Hematopoietic multipotent progenitor cell treated with erythropoietin and hydrocortisone succinate and interleukin-3 and kit ligand, for 17 days (in vitro differentiated cells): Measurements from ENCODE around the gene HAO2.

Experiments used
- DNase-seq: peaks from one replicate; pipeline ENCODE4 v3.0.0-alpha.2; 2015; ENCODE audit warnings: low spot score

Gene HAO2

DNA sequence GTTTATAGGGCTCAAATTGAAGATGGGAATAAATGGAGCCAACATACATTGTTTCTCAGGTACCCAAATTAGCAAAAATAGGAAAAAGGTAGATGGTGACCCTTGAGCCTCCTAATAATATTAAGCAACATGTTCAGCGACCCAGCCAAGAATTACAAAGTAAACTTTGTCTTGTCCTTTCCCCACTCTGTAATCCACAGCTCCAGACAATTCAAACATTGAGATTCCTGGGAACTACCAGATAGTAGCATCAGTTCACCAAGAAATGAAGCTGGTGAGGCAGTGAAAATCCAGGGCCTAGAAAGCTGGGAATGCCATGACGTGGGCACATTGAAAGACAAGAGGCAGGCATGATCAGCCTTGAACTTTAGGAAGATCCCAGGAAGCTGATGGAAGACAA lies 11.7 kb downstream of the HAO2 start:
- no peak for DNase-seq

DNA sequence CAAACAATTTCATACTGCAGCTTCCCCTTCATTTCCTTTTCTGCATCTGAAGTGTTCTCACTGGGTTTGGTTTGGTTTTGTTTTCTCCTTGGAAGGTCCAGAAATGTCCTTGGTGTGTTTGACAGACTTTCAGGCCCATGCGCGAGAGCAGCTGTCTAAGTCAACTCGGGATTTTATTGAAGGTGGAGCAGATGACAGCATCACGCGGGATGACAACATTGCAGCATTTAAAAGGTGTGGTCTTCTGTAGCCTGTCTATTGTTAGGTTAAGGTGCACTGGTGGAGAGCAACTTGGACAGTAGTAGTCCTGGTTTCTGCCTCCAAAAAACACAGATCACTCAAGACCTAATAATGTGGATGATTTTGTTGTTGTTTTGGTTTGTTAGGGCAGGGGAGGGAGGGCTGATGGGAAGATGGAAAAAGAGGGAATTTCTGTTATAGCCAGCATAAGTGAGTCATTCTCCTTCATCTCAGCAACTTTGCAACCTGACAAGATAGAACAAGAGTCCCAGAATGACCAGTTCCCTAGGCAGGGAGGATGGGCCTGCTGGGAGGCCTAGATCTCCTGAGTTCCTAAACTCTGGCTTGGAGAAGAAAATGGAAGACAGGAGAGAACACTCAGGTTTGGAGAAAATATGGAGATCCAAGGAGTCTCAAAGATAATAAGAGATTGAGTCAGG lies 12.5 kb downstream of the HAO2 start:
- no peak for DNase-seq

DNA sequence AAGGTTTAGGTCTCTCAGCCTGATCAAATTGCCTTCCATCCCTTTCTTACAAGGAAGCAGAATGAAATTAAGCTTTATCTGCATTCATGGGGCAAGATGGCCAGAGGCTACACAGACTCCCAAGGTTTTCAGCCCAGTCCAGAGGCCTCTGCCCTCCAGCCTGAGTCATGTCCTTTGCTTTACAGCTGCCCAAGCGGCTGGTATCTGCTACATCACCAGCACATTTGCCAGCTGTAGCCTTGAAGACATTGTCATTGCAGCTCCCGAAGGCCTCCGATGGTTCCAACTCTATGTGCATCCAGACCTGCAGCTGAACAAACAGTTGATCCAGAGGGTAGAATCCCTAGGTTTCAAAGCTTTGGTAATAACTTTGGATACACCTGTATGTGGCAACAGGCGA lies 16.0 kb downstream of the HAO2 start:
- DNase-seq: no peak

DNA sequence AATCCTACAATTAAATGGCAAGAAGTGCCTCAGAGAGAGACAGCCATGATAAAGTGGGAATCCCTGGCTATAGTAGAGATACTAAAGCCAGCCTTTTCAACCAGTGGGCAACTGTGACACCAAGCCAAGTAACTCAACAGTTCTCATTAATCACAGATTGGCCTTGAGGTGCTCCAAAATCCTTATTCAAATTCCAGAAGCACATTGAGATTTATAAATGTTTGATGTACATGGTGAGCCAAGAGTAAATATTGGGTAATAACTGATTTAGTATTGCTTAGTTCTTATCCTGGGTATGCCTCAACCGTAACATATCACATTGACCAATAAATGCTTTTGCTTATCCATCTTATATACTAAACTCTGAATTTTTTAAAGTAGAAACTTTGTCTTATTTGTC lies 17.1 kb downstream of the HAO2 start:
- no peak for DNase-seq

DNA sequence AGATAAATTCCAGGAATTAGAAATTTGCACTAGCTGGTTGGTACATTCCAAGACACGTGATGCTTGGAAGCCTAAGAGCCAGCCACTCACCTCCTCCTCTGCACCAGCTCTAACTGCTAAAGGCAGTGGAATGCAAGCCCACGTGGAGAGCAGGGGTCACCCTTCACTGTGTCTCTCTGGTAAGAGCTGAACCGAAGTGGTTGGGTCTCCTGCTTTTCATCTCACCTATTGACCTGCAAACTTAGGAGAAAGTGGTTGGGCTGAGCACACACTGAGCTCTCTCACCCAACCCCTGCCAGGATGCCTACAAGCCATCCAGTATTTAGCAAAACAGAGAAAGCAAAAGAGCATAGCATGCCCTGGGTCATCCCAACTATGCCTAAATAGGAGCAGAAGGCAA lies 19.3 kb downstream of the HAO2 start:
- DNase-seq: no peak

DNA sequence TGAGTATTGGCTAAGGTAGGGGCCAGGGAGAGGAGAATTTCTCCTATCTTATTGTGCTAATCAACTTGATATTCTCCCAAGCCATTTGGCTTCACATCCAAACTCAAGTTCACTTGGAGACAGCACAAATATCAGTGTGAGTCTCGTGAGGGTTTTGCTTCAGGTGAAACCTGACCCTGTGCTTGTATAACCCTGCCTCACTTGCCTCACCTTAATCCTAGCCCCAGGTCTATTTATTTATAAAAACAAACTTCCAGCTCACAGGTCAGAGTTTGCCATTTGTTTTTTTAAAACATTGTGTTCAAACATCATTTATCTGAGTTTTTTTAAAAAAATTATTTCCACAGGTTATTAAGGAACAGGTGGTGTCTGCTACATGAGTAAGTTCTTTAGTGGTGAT lies 19.9 kb downstream of the HAO2 start:
- no peak for DNase-seq

DNA sequence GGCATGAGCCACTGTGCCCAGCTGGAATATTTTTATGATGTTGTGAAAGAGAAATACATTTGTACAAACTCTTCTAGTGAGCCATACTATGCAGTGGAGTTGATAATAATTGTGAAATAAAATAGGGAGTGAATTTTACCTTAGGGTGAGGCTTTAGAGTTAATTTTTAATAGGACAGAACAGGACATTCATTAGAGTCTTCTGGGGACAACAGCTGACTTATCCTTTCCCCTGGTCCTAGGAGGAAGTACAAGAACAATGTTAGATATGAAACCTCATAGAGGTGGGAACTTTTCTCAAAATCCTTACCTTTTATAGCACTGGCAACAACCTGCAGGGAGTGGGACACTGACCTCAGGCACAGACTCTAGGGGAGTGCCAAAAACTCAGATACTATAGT lies 21.9 kb downstream of the HAO2 start:
- DNase-seq: no peak

DNA sequence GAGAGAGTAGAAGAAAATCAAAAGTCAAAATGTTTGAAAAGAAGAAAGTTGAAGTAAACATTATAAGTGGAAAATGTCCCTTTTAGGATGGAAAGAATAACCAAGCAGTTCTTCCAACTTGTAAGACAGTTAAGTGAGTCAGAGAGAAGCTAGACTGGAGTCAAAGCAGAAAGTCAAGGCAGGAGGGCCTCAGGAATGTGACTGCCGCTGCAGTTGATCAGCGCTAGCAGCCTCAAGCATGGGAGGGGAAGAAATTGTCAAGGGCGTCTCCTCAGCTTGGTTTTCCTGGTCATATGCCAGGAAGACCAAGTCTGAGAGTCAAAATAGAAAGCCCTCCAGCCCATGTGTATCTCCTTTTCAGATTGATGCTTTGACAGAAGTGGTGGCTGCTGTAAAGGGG lies 23.2 kb downstream of the HAO2 start:
- DNase-seq: no peak

DNA sequence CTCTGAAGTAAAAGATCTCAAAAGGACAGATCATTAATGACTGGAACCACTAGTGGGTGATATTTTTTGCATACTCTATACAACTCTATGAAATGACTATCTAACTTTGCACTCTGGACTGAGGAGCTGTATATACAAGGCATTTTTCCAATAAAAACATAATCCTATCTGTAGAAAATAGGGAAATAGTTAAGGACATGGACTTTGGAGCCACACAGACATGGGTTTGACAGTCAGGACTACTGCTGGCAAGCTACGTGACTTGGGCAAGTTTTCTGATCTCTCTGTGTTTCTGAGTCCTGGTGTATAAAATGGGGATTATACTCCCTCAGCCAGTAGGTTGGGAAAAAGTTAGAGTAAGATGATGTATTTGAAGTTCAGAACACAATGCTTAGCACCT lies 25.5 kb downstream of the HAO2 start:
- no peak for DNase-seq

DNA sequence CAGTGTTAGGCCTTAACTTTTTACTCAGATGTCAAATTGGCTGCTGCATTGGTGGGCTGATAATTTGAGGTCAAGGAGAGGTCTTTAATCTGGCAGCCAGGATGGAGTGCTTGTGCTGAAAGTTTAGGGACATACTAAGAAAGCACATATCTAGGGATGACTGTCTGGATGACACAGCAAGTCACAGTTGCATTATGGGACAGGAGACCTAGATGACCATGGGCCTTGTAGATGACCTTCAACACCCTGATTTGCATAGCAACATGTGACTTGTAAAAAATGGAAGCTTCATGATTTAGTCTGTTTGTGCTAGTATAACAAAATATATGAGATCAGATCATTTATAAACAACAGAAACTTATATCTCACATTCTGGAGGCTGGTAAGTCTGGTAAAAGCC lies 28.4 kb downstream of the HAO2 start:
- DNase-seq: no peak

DNA sequence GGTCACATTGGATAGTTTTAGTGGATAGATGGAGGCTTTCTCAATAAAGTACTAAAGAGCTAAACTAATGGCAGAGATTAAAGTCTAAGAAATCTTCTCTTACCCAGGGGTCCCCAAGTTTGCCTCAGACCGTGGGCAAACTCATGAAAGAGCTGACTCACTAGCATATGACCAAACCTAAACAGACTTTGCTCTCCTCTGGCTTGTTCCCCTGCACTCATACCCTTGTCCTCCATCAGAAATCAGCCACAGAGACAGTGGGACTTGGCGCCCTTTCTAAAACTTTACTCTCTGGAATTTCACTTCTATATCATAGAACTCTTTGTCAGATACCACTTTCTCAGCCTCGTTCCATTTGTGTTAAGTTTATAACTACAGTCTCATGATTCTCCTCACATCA lies 29.4 kb downstream of the HAO2 start:
- no peak for DNase-seq

DNA sequence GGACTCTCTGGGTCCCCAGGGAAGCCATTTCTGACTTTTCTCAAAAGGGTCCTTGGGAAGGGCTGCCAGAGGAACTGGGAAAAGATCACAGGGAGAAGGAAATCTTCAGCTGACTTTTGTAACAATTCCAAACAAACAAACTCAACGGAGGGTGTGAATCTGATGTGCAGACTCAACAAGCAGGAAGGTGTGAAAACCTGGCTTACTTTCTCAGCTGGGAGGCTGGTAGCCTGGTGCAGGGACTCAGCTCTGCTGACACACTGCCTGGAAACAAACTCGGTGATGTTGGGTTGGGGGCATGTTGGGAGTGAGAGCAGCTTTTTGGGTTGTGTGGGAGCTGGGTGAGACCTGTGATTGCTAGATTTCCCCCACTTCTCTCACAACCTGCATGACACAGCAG lies 36.2 kb downstream of the HAO2 start:
- DNase-seq: no peak

DNA sequence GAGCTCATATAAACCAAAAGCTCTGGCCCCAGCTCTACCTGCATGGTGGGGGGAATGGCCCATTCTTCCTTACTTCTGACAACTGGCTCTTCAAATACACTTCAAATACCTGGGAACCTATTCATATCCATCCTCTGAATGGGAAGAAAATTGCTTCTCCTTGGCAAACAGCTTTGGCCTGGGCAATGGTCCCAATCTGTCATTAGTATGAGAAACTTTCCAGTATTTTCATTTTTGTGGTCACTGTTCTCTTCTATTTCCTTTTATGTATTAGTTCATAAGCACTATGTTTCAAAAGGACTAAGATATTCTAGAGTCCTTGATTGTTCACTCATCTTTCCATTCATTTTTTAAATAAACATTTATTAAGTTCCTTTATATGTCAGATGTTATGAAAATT lies 41.1 kb downstream of the HAO2 start:
- DNase-seq: no peak

DNA sequence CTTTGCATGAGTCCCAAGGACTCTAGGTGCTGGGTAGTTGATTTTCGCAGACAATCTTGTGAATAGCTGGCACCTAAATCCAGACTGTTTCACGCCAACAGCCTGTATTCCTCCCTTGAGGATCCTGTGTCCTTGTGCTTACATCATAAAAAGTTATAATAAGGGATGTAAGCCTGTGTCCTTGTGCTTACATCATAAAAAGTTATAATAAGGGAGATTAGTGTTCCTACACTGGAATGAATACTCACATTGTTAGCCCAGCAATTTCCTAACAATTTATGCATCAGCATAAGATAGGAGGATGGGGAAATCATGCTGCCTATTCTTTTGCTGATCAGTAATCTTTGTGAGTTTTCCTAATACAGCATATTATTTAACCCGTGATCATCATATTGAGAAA lies 42.4 kb downstream of the HAO2 start:
- DNase-seq: no peak

DNA sequence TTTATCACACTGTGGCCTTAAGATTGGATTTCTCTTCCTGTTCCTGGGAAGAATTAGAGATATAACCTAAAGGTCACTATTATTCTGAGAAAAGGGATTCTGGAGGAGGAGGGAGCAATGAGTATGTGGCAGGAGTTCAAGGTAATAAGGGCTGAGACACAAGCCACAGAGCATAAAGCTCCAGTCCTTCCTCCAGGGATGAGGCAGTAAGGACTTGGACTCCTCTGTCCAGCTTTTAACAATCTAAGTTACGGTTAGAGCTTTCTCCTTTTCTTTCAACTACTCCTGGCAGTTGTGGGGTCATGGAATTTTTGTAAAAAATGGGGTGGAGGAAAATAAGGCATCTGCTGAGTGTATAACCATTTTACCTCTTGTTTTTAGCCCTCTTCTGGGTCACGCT lies 46.4 kb downstream of the HAO2 start, which contains the start of gene HSD3B2:
TSS of gene HSD3B2 (plus strand) at position 201 of the 400 bp plus-strand sequence. CDS start 270 bp downstream, outside the sequence.
- no peak for DNase-seq

DNA sequence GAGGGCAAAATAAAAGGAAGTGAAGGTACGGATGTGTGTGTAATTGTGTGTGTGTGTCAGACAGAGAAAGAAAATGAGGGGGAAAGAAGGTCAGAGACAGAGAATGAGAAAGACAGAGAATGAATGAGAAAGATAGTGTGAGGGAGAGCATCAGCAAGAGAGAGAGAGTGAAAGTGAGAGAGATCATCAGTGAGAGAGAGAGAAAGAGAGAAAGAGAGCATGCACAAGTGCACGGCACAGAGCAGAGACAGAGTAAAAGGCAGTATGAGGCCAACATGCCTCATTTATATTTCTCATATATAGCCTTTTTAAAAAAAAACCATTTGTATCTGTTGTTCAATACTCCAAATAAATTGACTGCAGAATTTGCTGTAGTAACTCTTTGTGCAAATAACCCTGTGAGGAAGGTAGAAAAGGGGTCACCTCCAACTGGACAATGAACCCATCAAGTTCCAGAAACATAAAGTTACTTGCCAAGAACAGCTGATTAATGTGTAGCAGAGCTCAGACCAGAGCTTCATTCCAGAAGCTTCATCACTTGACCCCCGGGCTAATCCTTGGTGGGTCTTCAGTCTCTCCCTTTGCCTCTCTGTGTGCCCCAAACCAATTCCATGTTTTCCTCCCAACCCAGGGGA lies 47.5 kb downstream of the HAO2 start:
- DNase-seq: no peak

DNA sequence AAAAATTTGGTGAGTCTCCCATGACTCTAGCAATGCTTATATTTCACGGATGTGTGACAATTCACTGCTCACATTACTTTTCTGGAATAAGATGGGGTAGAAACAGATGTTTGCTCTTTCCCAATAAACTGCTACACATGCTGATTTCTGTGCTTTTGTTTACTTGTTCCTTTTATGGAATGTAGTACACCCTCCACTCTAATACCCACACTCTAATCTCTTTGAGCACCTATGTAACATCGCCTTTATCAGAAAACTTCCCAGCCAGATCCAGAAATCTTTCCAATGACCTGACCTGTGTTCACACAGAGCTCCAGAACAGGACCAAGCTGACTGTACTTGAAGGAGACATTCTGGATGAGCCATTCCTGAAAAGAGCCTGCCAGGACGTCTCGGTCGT lies 50.5 kb downstream of the HAO2 start:
- no peak for DNase-seq

DNA sequence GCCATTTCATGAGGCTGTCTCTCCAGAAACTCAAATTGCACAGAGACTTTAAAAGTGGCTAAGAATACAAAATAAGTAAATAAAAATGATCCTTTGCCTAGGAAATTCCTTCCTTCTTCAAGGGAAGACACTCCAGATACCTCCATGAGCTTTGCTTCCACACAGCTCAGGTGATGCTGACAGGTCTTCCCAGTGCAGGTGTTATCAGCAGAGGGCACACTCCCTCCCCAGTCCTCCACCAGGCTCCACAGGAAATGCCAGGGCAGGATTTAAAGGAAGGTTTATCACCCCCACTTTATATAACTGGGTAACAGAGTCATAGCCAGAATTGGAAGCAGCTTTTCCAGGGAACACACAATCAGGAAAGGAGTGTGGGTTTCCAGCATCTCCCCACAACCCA lies 52.1 kb downstream of the HAO2 start:
- DNase-seq: no peak

DNA sequence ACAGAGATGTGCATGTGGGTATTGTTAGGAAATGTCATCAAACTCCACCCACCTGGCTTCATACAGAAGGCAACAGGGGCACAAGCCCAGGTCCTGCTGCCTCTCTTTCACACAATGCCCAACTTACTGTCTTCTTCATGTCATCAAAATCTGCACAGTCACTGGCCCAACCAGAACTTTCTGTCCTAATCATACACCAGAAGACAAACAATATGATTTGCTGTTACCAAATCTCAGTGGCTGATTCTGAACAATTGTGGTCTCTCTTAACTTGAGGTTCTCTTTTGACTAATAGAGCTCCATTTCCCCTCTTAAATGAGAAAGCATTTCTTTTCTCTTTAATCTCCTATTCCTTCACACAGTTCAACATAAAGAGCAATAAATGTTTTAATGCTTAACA lies 54.0 kb downstream of the HAO2 start:
- no peak for DNase-seq

DNA sequence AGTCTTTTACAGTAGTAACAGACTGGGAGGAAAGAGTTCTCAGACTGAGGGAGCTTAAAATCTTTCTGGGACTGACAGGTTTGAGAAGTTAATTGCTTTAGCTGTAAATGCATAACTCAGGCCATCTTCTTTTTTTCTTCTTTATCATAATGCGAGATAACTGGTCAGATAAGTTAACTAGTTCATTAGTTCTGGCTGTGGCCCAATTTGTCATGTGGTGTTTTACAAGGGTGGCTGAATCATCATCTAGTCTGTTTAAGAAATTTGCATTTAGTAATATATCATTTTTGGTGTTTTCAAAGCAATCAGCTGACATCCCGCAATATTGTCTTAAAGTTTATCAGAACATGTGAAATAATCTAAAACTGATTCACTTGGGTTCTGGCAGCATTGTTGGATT lies 60.4 kb downstream of the HAO2 start:
- DNase-seq: no peak

DNA sequence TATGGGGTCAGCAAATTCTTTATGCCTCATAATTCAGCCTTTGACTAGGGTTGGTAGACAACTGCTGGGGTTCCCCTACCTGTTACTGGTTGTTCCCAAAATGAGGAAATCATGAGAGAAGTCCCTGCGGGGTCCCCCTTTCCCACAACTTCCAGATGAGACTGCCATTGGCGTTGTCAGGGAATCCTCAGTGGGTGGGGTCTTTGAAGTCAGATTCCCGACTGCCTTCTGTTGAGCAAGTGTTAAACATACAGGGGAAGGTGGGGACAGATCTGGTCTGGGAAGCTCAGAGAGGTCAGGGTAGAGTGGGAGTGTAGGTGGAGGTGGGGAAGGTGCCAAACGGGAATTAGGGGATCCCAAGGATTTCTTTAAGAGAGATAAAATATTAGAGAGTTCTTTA lies 61.1 kb downstream of the HAO2 start:
- DNase-seq: no peak

DNA sequence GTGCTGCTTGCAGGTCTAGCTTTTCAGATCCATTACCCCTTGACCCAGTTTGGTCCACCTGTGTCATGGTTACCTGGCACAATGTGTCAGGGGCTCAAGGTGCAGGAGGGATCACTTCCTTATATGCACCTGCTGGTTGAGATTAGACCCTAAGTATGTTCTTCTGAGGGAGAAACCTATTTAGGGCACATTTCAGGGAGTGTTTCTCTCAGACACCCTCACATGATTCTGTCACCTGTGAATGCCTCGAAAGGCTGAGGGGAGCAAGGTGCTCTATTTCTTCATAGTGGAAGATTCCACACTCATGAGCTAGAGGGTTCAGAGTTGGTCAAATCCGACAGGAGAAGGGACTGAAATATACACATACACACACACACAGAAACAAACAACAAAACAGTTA lies 61.9 kb downstream of the HAO2 start:
- no peak for DNase-seq

DNA sequence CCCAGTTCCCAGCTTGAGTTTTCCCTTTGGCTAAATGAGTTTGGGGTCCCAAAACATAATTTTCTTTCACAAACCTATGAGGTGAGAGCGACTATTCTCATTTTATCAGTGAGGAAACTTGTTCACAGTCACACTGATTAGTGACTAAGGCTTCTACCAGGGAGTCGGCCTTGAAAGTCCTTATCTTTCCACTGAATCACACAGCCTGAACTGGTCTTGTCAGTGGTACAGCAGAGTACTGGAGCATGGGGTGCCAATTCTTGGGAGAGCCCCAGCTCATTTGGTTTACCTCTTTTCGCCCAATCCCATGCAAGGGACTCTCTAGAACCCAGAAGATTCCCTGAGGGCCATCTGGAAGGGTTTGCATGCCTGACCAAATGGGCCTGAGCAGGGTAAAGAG lies 63.3 kb downstream of the HAO2 start:
- no peak for DNase-seq

DNA sequence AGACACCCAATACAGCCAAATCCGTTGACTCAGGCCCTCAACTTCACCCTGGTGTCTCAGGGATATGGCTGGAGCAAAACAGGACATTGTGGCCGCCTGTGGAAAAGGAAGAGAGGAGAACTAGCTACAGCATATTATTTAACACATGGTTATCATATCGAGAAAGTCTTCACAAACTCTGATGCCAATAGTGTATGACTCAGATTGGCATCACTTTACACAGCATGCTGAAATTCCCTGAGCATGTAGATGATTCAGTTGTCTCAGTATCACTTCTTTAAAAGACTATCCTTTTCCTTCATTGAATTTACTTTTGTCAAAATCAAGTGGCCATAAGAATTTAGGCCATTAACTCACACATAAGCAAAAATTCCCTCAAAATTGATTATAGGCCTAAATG lies 66.5 kb downstream of the HAO2 start:
- DNase-seq: no peak
